B cell (primary cell): ENCODE measurements around the gene CD101. TPM values are rescaled to one million over a fixed set of nuclear protein-coding genes. Genes with fewer than 3 reads are reported as not detected.

Experiments used
- ATAC-seq: fragments of 200-7000 bp; cut with Tn5 transposase; one replicate; pipeline ENCODE4 v1.10.0; 2021; ENCODE audit warnings: low read depth, mild to moderate bottlenecking, moderate number of reproducible peaks, moderate library complexity
- CTCF ChIA-PET: fragments of 350-600 bp; sonication (Branson Sonifier 250); formaldehyde crosslinking; loops from one replicate; lab custom pipeline; 2021; ENCODE audit warnings: antibody characterized with exemption, inconsistent platforms; lab: Charles Lee
- POLR2A ChIA-PET: fragments of 350-600 bp; sonication (Branson Sonifier 250); formaldehyde crosslinking; loops from one replicate; lab custom pipeline; 2021; ENCODE audit warnings: antibody characterized with exemption; lab: Charles Lee
- DNase-seq: peaks from one replicate; pipeline ENCODE4 v3.0.0; 2013
- H2AFZ ChIP-seq: 2 replicates; pipeline ENCODE4 v1.6.1; 2012; ENCODE audit warnings: mild to moderate bottlenecking, low read depth, low read length; ENCODE audit not compliant: insufficient read depth, poor library complexity, severe bottlenecking
- H3K27ac ChIP-seq, 2 donors: 1 replicate in 1 of 2; 2 replicates in 1 of 2; pipeline ENCODE4 v1.5.1; 2012 to 2013; ENCODE audit warnings: low read length in 2 of 2, mild to moderate bottlenecking in 2 of 2, moderate library complexity in 1 of 2
- H3K27me3 ChIP-seq, 4 experiments: fragments of 200-600 bp in 1 of 4; sonication (generic) in 1 of 4; replicated peaks in 1 of 4; 1 replicate in 2 of 4; 2 replicates in 2 of 4; pipeline versions ENCODE4 v1.6.1 to v1.7.0; 2013 to 2016; ENCODE audit warnings: low read length in 3 of 4, mild to moderate bottlenecking in 2 of 4, mixed read lengths in 1 of 4, moderate library complexity in 1 of 4; ENCODE audit not compliant: insufficient read depth in 4 of 4, control insufficient read depth in 3 of 4; ENCODE audit errors: control extremely low read depth in 1 of 4
- H3K36me3 ChIP-seq, 2 experiments: replicated peaks in 1 of 2; 1 replicate in 1 of 2; 2 replicates in 1 of 2; pipeline versions ENCODE4 v1.6.1 to v1.7.1; 2013; ENCODE audit warnings: low read length in 1 of 2; ENCODE audit not compliant: insufficient read depth in 2 of 2, control insufficient read depth in 1 of 2; ENCODE audit errors: control extremely low read depth in 1 of 2, extremely low read depth in 1 of 2
- H3K4me1 ChIP-seq, 2 donors: fragments of 200-600 bp in 1 of 2; sonication (generic) in 1 of 2; 1 replicate in 1 of 2; 2 replicates in 1 of 2; pipeline versions ENCODE4 v1.5.1 to v1.6.1; 2013 to 2017; ENCODE audit warnings: low read length in 2 of 2; ENCODE audit not compliant: control insufficient read depth in 2 of 2, insufficient read depth in 2 of 2
- H3K4me2 ChIP-seq: replicated peaks from 2 replicates; pipeline ENCODE3; 2012; ENCODE audit warnings: mild to moderate bottlenecking, low read depth, low read length; ENCODE audit not compliant: poor library complexity, severe bottlenecking
- H3K4me3 ChIP-seq, 5 experiments: fragments of 200-600 bp in 1 of 5; sonication (generic) in 1 of 5; 1 replicate in 3 of 5; 2 replicates in 2 of 5; pipeline versions ENCODE4 v1.5.1 to v1.7.0; 2011 to 2016; ENCODE audit warnings: low read length in 4 of 5, mild to moderate bottlenecking in 4 of 5, low read depth in 2 of 5, control low read depth in 1 of 5, moderate library complexity in 1 of 5; ENCODE audit not compliant: insufficient read depth in 1 of 5; ENCODE audit errors: control extremely low read depth in 1 of 5, extremely low read depth in 1 of 5
- H3K79me2 ChIP-seq: fragments of 200-600 bp; sonication (generic); one replicate; pipeline ENCODE4 v1.6.0; 2016; ENCODE audit warnings: low read length; ENCODE audit not compliant: control insufficient read depth, insufficient read depth
- H3K9ac ChIP-seq: fragments of 200-600 bp; sonication (generic); 2 replicates; pipeline ENCODE4 v1.6.1; 2017; ENCODE audit warnings: mild to moderate bottlenecking, low read length, moderate library complexity
- H3K9me3 ChIP-seq, 3 donors: one replicate each; pipeline versions ENCODE4 v1.6.1 to v1.7.1; 2013; ENCODE audit warnings: low read length in 2 of 3; ENCODE audit not compliant: control insufficient read depth in 2 of 3, insufficient read depth in 1 of 3; ENCODE audit errors: control extremely low read depth in 1 of 3
- H4K20me1 ChIP-seq: 2 replicates; pipeline ENCODE4 v1.6.0; 2012; ENCODE audit warnings: mild to moderate bottlenecking, low read length; ENCODE audit not compliant: insufficient read depth, control insufficient read depth, poor library complexity, severe bottlenecking
- H3K27ac Mint-ChIP-seq: one replicate; pipeline ENCODE4 v1.8.0; 2021; ENCODE audit warnings: mixed read lengths
- H3K27me3 Mint-ChIP-seq: one replicate; pipeline ENCODE4 v1.8.0; 2021; ENCODE audit warnings: mixed read lengths
- H3K4me1 Mint-ChIP-seq: one replicate; pipeline ENCODE4 v1.8.0; 2021; ENCODE audit warnings: mixed read lengths
- H3K4me3 Mint-ChIP-seq: one replicate; pipeline ENCODE4 v1.8.0; 2021; ENCODE audit warnings: mixed read lengths
- H3K9me3 Mint-ChIP-seq: one replicate; pipeline ENCODE4 v1.8.0; 2022; ENCODE audit warnings: mixed read lengths; ENCODE audit not compliant: insufficient read depth
- CTCF ChIP-seq: fragments of 200-600 bp; IDR thresholded peaks from one replicate; pipeline ENCODE4 v1.8.0; 2022; ENCODE audit warnings: antibody characterized with exemption, mild to moderate bottlenecking
- EZH2 ChIP-seq: IDR thresholded peaks from 2 replicates; pipeline ENCODE4 v1.6.1; 2012; ENCODE audit warnings: borderline replicate concordance, low read depth, mild to moderate bottlenecking, moderate library complexity, low read length; ENCODE audit not compliant: insufficient read depth, poor library complexity, severe bottlenecking
- WGBS: methylation state at CpG from one replicate; pipeline ENCODE4 v1.1.5; 2013; ENCODE audit warnings: missing lambda C conversion rate; ENCODE audit not compliant: insufficient coverage; 5-methylcytosine and 5-hydroxymethylcytosine counted together
- intact Hi-C: fragments of 100-400 bp; cut with micrococcal nuclease; formaldehyde crosslinking; loops from one replicate; pipeline ENCODE4 v1.10.0; 2022
- polyA plus RNA-seq: library from polyadenylated mRNA; depleted of rRNA; stranded (reverse); fragments of >200 nt; gene quantifications from 2 replicates; pipeline ENCODE4 v1.2.3, GENCODE V29; 2012
- total RNA-seq, 2 donors: library from RNA; stranded (reverse); fragments of 120-200 nt in 1 of 2; gene quantifications; 1 replicate in 1 of 2; 2 replicates in 1 of 2; pipeline versions ENCODE4 v1.2.3 to v1.2.4, GENCODE V29; 2013 to 2022

CD101 gene
- total and polyA plus RNA-seq, 2 donors (not counting 1 experiment from before 2014, with no cell fraction given), result 0.19 TPM; not detected in 1

GRCh38 chr1:117069220-117069844 is 67.8 kb downstream of the CD101 start:
- 93% methylated on average over 4 of the region's 4 CpGs for WGBS
- ATAC-seq (no peak), DNase-seq (no peak)
- Histone ChIP-seq H4K20me1 (no peaks in the 10 kb centered on the region), H3K9me3 (no peaks in the 10 kb centered on the region), H2AFZ (no peak overlapping the region), H3K4me3 (no peak overlapping the region), H3K4me1 (no peaks in the 10 kb centered on the region), H3K79me2 (no peaks in the 10 kb centered on the region), H3K9ac (no peak overlapping the region), H3K27ac (no peak overlapping the region), H3K27me3 (no peaks in the 10 kb centered on the region), H3K36me3 (peaks cover 1 to 8% of the 10 kb centered on the region in 2 experiments), H3K4me2 (no peak overlapping the region)
- no peak overlapping the region for H3K27ac Mint-ChIP-seq
- H3K27me3 Mint-ChIP-seq, result no peaks in the 10 kb centered on the region
- ChIA-PET CTCF (interaction anchor here (0.6 to 3.0 kb wide), 10 partner anchors 9 to 827 kb away, joined by 3 to 14 read pairs (median 5); partner anchors contain the start of gene TTF2), POLR2A (no interaction called here)
- no peaks in the 10 kb centered on the region for H3K9me3 Mint-ChIP-seq
- H3K4me1 Mint-ChIP-seq, result peaks cover 2% of the 10 kb centered on the region
- no peak overlapping the region for H3K4me3 Mint-ChIP-seq
- TF ChIP-seq CTCF, result no peak
- TF ChIP-seq EZH2, result no peak
- intact Hi-C loops, result loop anchor here (10.0 kb wide), 1 partner anchor 605 kb away; no protein-coding TSS in a partner anchor

DNA sequence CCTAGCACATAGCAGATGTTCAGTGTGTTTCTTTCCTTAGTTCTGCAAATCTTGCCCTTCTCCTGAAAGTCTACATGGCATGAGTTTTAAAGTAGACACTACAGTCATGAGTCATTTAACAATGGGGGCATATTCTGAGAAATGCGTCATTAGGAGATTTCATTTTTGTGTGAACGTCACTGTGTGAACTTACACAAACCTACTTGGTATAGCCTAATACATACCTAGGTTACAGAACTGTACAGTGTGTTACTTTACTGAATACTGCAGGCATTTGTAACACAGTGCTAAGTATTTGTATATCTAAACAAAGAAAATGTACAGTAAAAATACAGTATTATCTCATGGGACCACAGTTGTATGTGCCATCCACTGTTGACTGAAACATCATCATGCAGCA is 68.6 kb downstream of the CD101 start:
- WGBS, result no CpG with 5 or more reads among the region's 2 CpGs
- no peaks in the 10 kb centered on the region for H3K27me3 Mint-ChIP-seq
- ChIA-PET CTCF (interaction anchor here (0.9 to 1.4 kb wide), 5 partner anchors 10 to 826 kb away, joined by 3 to 7 read pairs (median 4); partner anchors contain the start of gene TTF2), POLR2A (no interaction called here)
- no peaks in the 10 kb centered on the region for H3K27me3 ChIP-seq
- H3K9me3 ChIP-seq, result no peaks in the 10 kb centered on the region
- H3K27ac Mint-ChIP-seq, result no peak overlapping the region
- intact Hi-C loops, result no loop called here
- no peak overlapping the region for H3K4me2 ChIP-seq
- H3K79me2 ChIP-seq, result no peaks in the 10 kb centered on the region
- peaks cover 3 to 14% of the 10 kb centered on the region in 2 experiments for H3K36me3 ChIP-seq
- H2AFZ ChIP-seq, result no peak overlapping the region
- H3K4me3 ChIP-seq, result no peak overlapping the region
- no peaks in the 10 kb centered on the region for H3K4me1 ChIP-seq
- DNase-seq, result no peak
- TF ChIP-seq EZH2, result no peak
- TF ChIP-seq CTCF, result no peak
- H4K20me1 ChIP-seq, result no peaks in the 10 kb centered on the region
- no peak overlapping the region for H3K27ac ChIP-seq
- H3K9ac ChIP-seq, result no peak overlapping the region
- no peaks in the 10 kb centered on the region for H3K9me3 Mint-ChIP-seq
- no peak overlapping the region for H3K4me3 Mint-ChIP-seq
- no peak for ATAC-seq
- peaks cover 2% of the 10 kb centered on the region for H3K4me1 Mint-ChIP-seq
